Activated T-cell treated with anti-CD3 and anti-CD28 coated beads for 24 hours (primary cell): ENCODE data around the gene AHDC1.
"Not testable (repeated sequence)": the region's sequence is repeated elsewhere in the genome, so short reads cannot be mapped to it uniquely, and the experiment has no call there.

Source experiments
- DNase-seq: peaks from one replicate; pipeline ENCODE4 v3.0.0-alpha.2; 2020; ENCODE audit warnings: low read depth

The AHDC1 gene

GRCh38 chr1:27632387-27633297, 28.7 kb upstream of the AHDC1 start:
- DNase-seq: peak; percentile 46

GRCh38 chr1:27630859-27631491, 27.0 kb upstream of the AHDC1 start:
- DNase-seq: no peak

GRCh38 chr1:27628712-27629111, 24.8 kb upstream of the AHDC1 start:
- DNase-seq: no peak

- DNase-seq: not testable (repeated sequence)
Measured at GRCh38 chr1:27627733-27628132, 23.8 kb upstream of the AHDC1 start.

- DNase-seq: no peak
Measured at GRCh38 chr1:27627061-27627460, 23.1 kb upstream of the AHDC1 start.

- no peak for DNase-seq
Measured at GRCh38 chr1:27626031-27626935, 22.3 kb upstream of the AHDC1 start.

- no peak for DNase-seq
Measured at GRCh38 chr1:27624467-27625178, 20.7 kb upstream of the AHDC1 start.

- no peak for DNase-seq
Measured at GRCh38 chr1:27623327-27624212, 19.6 kb upstream of the AHDC1 start.

GRCh38 chr1:27622828-27623227, 18.9 kb upstream of the AHDC1 start:
- no peak for DNase-seq

GRCh38 chr1:27621051-27621920, 17.3 kb upstream of the AHDC1 start:
- DNase-seq: no peak

GRCh38 chr1:27619782-27620438, 16.0 kb upstream of the AHDC1 start:
- DNase-seq: not testable (repeated sequence)

- no peak for DNase-seq
Measured at GRCh38 chr1:27618341-27619082, 14.6 kb upstream of the AHDC1 start.

- DNase-seq: no peak
Measured at GRCh38 chr1:27617420-27617819, 13.5 kb upstream of the AHDC1 start.

- DNase-seq: no peak
Measured at GRCh38 chr1:27616441-27616840, 12.5 kb upstream of the AHDC1 start.

- DNase-seq: no peak
Measured at GRCh38 chr1:27615346-27616192, 11.6 kb upstream of the AHDC1 start.

- DNase-seq: no peak
Measured at GRCh38 chr1:27614625-27615344, 10.8 kb upstream of the AHDC1 start.
